Body of pancreas (tissue), 4 donors: Measurements from ENCODE around the gene COL12A1. TPM values are rescaled to one million over a fixed set of nuclear protein-coding genes. Genes with fewer than 3 reads are reported as not detected.

ENCODE experiments used
- ATAC-seq: fragments of 150-250 bp; one replicate; pipeline ENCODE4 v1.9.1; 2016
- DNase-seq, 4 donors: peaks; one replicate each; pipeline ENCODE4 v3.0.0-alpha.2; 2019
- H3K27ac ChIP-seq, 4 donors: fragments of 200-600 bp; sonication (generic); 1 replicate in 3 of 4; 2 replicates in 1 of 4; pipeline versions ENCODE4 v1.5.1 to v1.6.1; 2016 to 2019; ENCODE audit warnings: mild to moderate bottlenecking in 1 of 4, mixed read lengths in 1 of 4, moderate library complexity in 1 of 4
- H3K27me3 ChIP-seq, 2 donors: fragments of 200-600 bp; sonication (generic); one replicate each; pipeline ENCODE4 v1.6.0; 2016; ENCODE audit warnings: mild to moderate bottlenecking in 1 of 2
- H3K36me3 ChIP-seq, 2 donors: fragments of 200-600 bp; sonication (generic); replicated peaks in 1 of 2; 2 replicates each; pipeline ENCODE4 v1.5.1; 2016; ENCODE audit warnings: low read depth in 2 of 2; ENCODE audit not compliant: insufficient read depth in 1 of 2
- H3K4me1 ChIP-seq: fragments of 200-600 bp; sonication (generic); one replicate; pipeline ENCODE4 v1.6.0; 2016
- H3K4me3 ChIP-seq, 2 donors: fragments of 200-600 bp; sonication (generic); 1 replicate in 1 of 2; 2 replicates in 1 of 2; pipeline ENCODE4 v1.5.1; 2016 to 2019
- H3K9me3 ChIP-seq, 3 donors: fragments of 200-600 bp; sonication (generic); 1 replicate in 2 of 3; 2 replicates in 1 of 3; pipeline ENCODE4 v1.5.1; 2016
- POLR2A ChIP-seq, 3 donors: fragments of 450-650 bp; IDR thresholded peaks; one replicate each; pipeline ENCODE4 v1.6.1; 2016; ENCODE audit warnings: antibody characterized with exemption in 3 of 3, mild to moderate bottlenecking in 2 of 3
- WGBS, 2 donors: methylation state at CpG; one replicate each; pipeline ENCODE4 v1.1.5; 2017; 5-methylcytosine and 5-hydroxymethylcytosine counted together
- intact Hi-C: fragments of 100-400 bp; cut with DNase I; formaldehyde crosslinking; loops from one replicate; pipeline ENCODE4 v1.15.1; 2023
- total RNA-seq, 2 donors: library from RNA; depleted of rRNA; stranded (reverse); fragments of >200 nt; gene quantifications; one replicate each; pipeline ENCODE4 v1.1.0, GENCODE V29; 2016
- TF ChIP-seq, protein P1 (sequence below), 7 experiments: fragments of 450-650 bp in 4 of 7; fragments of 200-600 bp in 3 of 7; sonication (generic) in 3 of 7; IDR thresholded peaks; one replicate each; pipeline ENCODE4 v1.5.1; 2016 to 2019; ENCODE audit warnings: antibody characterized with exemption in 7 of 7

Gene COL12A1
- total RNA-seq, 2 donors from 2014 or later: 34.0 to 35.3 TPM

DNA sequence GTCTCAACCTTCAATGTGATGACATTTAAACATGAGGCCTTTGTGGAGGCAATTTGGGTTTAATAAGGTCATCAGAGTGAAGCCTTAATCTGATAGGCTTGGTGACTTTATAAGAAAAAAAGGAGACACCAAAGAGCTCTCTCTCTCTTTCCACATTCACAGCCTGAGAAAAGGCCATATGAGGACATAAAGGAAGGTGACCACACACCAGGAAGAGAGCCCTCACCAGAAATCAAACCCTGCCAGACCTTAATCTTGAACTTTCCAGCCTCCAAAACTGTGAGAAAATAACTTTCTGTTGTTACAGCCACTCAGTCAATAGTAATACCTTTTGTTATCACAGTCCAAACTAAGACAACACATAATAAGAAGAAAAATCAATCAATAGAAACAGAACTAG lies 47.7 kb downstream of the COL12A1 start:
- no peak overlapping the region for H3K27ac ChIP-seq
- H3K9me3 ChIP-seq: no peaks in the 10 kb centered on the region
- DNase-seq: no peak
- H3K4me1 ChIP-seq: no peaks in the 10 kb centered on the region
- no peak for TF ChIP-seq POLR2A (IDR thresholded peaks at IDR 0.05)
- TF ChIP-seq, protein P1, sequence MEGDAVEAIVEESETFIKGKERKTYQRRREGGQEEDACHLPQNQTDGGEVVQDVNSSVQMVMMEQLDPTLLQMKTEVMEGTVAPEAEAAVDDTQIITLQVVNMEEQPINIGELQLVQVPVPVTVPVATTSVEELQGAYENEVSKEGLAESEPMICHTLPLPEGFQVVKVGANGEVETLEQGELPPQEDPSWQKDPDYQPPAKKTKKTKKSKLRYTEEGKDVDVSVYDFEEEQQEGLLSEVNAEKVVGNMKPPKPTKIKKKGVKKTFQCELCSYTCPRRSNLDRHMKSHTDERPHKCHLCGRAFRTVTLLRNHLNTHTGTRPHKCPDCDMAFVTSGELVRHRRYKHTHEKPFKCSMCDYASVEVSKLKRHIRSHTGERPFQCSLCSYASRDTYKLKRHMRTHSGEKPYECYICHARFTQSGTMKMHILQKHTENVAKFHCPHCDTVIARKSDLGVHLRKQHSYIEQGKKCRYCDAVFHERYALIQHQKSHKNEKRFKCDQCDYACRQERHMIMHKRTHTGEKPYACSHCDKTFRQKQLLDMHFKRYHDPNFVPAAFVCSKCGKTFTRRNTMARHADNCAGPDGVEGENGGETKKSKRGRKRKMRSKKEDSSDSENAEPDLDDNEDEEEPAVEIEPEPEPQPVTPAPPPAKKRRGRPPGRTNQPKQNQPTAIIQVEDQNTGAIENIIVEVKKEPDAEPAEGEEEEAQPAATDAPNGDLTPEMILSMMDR (IDR thresholded peaks at IDR 0.05): no peak
- H3K36me3 ChIP-seq: no peaks in the 10 kb centered on the region
- intact Hi-C loops: no loop called here
- no peak overlapping the region for H3K4me3 ChIP-seq
- ATAC-seq: peak; percentile 70
- H3K27me3 ChIP-seq: no peaks in the 10 kb centered on the region

DNA sequence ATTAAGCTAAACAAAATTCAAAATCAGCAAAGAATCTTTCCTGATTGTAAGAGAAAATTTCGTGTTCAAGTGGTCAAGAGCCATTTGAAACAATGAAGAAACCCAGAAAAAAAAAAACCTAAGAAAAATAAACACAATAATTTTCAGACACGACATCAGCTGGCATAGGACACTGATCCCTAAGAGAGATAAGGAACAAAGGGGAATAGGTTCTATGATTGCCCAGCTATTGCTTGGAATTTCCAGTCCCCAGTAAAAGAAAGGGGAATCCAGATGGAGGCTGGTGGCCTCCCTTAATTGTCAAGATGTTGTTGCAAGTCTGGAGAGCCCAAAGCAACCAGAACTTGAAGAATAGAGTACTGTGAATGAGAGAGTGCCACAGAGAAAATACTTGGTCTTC lies 48.5 kb downstream of the COL12A1 start:
- Histone ChIP-seq H3K27ac (no peak overlapping the region), H3K4me3 (no peak overlapping the region), H3K9me3 (no peaks in the 10 kb centered on the region), H3K27me3 (no peaks in the 10 kb centered on the region), H3K4me1 (no peaks in the 10 kb centered on the region), H3K36me3 (no peaks in the 10 kb centered on the region)
- whole genome bisulfite sequencing, 2 donors: 40 to 47% methylated on average over 2 of the region's 2 CpGs
- TF ChIP-seq POLR2A (IDR thresholded peaks at IDR 0.05): no peak
- TF ChIP-seq, protein P1 (IDR thresholded peaks at IDR 0.05): no peak
- intact Hi-C loops: no loop called here
- ATAC-seq (no peak), DNase-seq (no peak)

DNA sequence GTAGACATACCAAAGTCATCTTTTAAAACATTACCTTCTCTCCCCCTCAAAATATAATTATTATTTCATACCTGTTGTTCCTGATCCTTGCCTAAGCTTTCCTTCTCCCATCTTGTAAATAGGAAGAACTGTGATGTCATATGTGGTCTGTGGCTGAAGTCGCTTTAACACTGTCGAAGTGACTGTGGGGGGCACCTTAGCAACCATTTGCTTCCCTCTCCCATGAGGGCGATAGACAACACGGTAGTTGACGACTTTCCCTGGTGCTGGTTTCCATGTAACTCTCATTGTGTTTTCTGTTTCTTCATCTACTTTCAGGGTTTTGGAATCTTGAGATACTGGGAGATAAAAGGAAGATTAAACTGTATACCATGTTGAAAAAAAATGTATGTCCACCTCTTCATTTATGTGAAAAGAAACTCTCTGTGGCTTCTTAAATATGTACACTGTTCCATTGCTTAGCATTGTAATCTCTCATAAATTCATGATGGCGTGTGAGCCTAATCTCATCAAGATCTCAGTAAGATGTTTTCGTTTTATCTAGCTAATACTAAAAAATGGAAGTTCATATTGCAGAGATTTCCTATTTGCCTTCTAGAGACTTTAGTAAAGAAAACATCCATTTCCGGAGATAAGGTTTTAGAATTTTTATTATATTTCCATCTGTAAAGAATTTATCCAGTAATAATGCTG lies 49.5 kb downstream of the COL12A1 start:
- intact Hi-C loops: no loop called here
- Histone ChIP-seq H3K4me3 (no peak overlapping the region), H3K9me3 (no peaks in the 10 kb centered on the region), H3K27me3 (no peaks in the 10 kb centered on the region), H3K36me3 (no peaks in the 10 kb centered on the region), H3K27ac (no peak overlapping the region), H3K4me1 (no peaks in the 10 kb centered on the region)
- no peak for DNase-seq
- TF ChIP-seq, protein P1 (IDR thresholded peaks at IDR 0.05): no peak
- no peak for TF ChIP-seq POLR2A (IDR thresholded peaks at IDR 0.05)
- 87 to 93% methylated on average over 8 of the region's 8 CpGs for WGBS, 2 donors
- no peak for ATAC-seq

DNA sequence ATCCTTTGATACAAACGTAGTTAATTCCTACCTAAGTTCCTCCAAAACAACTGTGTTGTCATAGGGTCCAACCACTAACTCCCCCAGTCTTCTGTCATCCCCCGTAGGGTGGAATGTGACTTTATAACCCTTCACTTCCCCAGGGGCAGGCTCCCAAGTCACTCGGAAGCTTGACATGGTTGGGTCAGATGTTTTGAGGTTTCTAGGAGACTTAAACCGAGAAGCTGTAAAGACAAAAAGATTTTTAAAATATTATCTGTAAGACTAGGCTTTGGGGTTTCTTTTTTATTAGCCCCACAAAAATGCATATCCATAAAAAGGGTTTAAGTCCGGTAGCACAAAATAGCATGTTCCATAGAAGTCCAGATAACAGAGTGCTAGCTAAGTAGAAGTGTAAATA lies 50.2 kb downstream of the COL12A1 start:
- H3K36me3 ChIP-seq: no peaks in the 10 kb centered on the region
- no peak overlapping the region for H3K27ac ChIP-seq
- no peak overlapping the region for H3K4me3 ChIP-seq
- no peaks in the 10 kb centered on the region for H3K4me1 ChIP-seq
- DNase-seq: no peak
- intact Hi-C loops: no loop called here
- no peak for ATAC-seq
- H3K9me3 ChIP-seq: no peaks in the 10 kb centered on the region
- WGBS, 2 donors: 67 to 70% methylated on average over 5 of the region's 5 CpGs
- TF ChIP-seq, protein P1 (IDR thresholded peaks at IDR 0.05): no peak
- TF ChIP-seq POLR2A (IDR thresholded peaks at IDR 0.05): no peak
- H3K27me3 ChIP-seq: no peaks in the 10 kb centered on the region

DNA sequence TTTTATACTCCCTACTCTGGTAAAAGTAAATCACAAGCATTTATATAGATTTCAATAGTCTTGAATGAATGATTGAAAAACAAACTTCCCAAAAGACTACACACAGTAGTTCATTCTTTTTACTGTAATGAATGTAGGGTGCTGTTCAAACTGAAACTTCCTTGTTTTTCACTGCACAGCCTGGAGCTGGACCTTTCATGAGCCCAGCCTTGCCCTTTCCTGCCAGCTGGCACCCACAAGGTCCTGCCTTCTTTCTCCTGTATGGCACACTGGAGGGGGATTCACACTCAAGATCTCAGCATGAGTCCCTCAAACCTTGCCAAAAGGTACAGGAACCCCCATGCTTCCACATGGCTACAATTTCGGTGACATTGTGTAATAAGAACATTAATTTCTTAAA lies 50.9 kb downstream of the COL12A1 start:
- no peak for ATAC-seq
- TF ChIP-seq, protein P1 (IDR thresholded peaks at IDR 0.05): no peak
- TF ChIP-seq POLR2A (IDR thresholded peaks at IDR 0.05): no peak
- Histone ChIP-seq H3K27ac (no peak overlapping the region), H3K27me3 (no peaks in the 10 kb centered on the region), H3K4me3 (no peak overlapping the region), H3K4me1 (no peaks in the 10 kb centered on the region), H3K36me3 (no peaks in the 10 kb centered on the region), H3K9me3 (no peaks in the 10 kb centered on the region)
- 83 to 100% methylated on average over 1 of the region's 1 CpG for WGBS, 2 donors
- intact Hi-C loops: no loop called here
- DNase-seq: no peak
